GM13976 (cell line): ENCODE data around the gene FOSB.

Experiments
- DNase-seq: peaks from one replicate; pipeline ENCODE4 v3.0.0; 2012; ENCODE audit warnings: low spot score
- CTCF ChIP-seq: IDR thresholded peaks from 2 replicates; pipeline ENCODE4 v1.5.1; 2012; ENCODE audit warnings: borderline replicate concordance, mild to moderate bottlenecking; ENCODE audit not compliant: insufficient read depth; ENCODE audit errors: extremely low read depth, missing control alignments, control extremely low read depth
- in situ Hi-C: fragments of 300-500 bp; cut with MboI; formaldehyde crosslinking; loops from one replicate; pipeline ENCODE4 v1.12.0; 2022; ENCODE audit warnings: low sequenced_read_pairs, mixed read lengths, inconsistent platforms; ENCODE audit not compliant: unreplicated experiment

The FOSB gene

GRCh38 chr19:45524575-45525129 is 56.9 kb downstream of the FOSB start:
- in situ Hi-C loops, result no loop called here
- TF ChIP-seq CTCF, result no peak
- no peak for DNase-seq
